HG02759 (cell line): Measurements from ENCODE around the gene UTP14C.
"Not testable (repeated sequence)": the region's sequence is repeated elsewhere in the genome, so short reads cannot be mapped to it uniquely, and the experiment has no call there.

Experiments
- ATAC-seq: cut with Tn5 transposase; IDR thresholded peaks from one replicate; pipeline ENCODE4 v1.9.1; 2021; ENCODE audit warnings: mild to moderate bottlenecking, moderate library complexity; ENCODE audit not compliant: unreplicated experiment

The UTP14C gene

GRCh38 chr13:52043675-52044074 is 19.2 kb downstream of the UTP14C start:
- ATAC-seq: no peak

- ATAC-seq: no peak
These were observed 23.0 kb downstream of the UTP14C start for GRCh38 chr13:52047463-52047862.

- no peak for ATAC-seq
These were observed 24.0 kb downstream of the UTP14C start for GRCh38 chr13:52048516-52048915.

- no peak for ATAC-seq
These were observed 26.9 kb downstream of the UTP14C start for GRCh38 chr13:52051400-52051799.

GRCh38 chr13:52053460-52053859 is 29.0 kb downstream of the UTP14C start:
- ATAC-seq: no peak

- not testable (repeated sequence) for ATAC-seq
These were observed 36.6 kb downstream of the UTP14C start for GRCh38 chr13:52061064-52061463.

- ATAC-seq: no peak
These were observed 37.1 kb downstream of the UTP14C start for GRCh38 chr13:52061587-52061986.

GRCh38 chr13:52067237-52067636 is 42.7 kb downstream of the UTP14C start:
- ATAC-seq: no peak

GRCh38 chr13:52070929-52071523 is 46.5 kb downstream of the UTP14C start:
- no peak for ATAC-seq
